Coronary artery (tissue), 2 donors: ENCODE results near the gene DNAH1.

Experiments
- DNase-seq: peaks from one replicate; pipeline ENCODE4 v3.0.0-alpha.2; 2017; ENCODE audit warnings: low spot score
- H3K27ac ChIP-seq, 2 donors: fragments of 200-600 bp; sonication (generic); one replicate each; pipeline ENCODE4 v1.5.1; 2016 to 2019
- H3K4me3 ChIP-seq: fragments of 200-600 bp; sonication (generic); 2 replicates; pipeline ENCODE4 v1.5.1; 2016; ENCODE audit warnings: mild to moderate bottlenecking, moderate library complexity
- TF ChIP-seq, protein P1 (sequence below): fragments of 200-600 bp; sonication (generic); IDR thresholded peaks from one replicate; pipeline ENCODE4 v1.5.1; 2019; ENCODE audit warnings: antibody characterized with exemption

Gene DNAH1

DNA sequence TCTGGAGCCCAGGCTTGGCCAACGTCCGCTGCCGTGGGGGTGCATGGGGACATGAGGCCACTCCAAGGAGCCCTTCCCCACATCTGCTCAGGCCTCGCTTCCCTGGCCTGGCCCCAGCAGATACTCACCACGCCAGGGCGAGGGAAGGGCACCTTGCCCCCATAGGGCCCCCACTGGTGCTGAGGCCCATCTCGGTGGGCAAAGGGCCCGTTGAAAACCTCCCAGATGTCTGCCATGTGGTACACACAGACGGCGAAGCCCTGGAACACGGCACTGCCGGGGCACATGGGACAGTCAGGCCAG is 124.1 kb downstream of the DNAH1 start:
- no peak for DNase-seq
- no peak overlapping the region for H3K4me3 ChIP-seq
- TF ChIP-seq, protein P1, sequence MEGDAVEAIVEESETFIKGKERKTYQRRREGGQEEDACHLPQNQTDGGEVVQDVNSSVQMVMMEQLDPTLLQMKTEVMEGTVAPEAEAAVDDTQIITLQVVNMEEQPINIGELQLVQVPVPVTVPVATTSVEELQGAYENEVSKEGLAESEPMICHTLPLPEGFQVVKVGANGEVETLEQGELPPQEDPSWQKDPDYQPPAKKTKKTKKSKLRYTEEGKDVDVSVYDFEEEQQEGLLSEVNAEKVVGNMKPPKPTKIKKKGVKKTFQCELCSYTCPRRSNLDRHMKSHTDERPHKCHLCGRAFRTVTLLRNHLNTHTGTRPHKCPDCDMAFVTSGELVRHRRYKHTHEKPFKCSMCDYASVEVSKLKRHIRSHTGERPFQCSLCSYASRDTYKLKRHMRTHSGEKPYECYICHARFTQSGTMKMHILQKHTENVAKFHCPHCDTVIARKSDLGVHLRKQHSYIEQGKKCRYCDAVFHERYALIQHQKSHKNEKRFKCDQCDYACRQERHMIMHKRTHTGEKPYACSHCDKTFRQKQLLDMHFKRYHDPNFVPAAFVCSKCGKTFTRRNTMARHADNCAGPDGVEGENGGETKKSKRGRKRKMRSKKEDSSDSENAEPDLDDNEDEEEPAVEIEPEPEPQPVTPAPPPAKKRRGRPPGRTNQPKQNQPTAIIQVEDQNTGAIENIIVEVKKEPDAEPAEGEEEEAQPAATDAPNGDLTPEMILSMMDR, result no peak
- no peak overlapping the region for H3K27ac ChIP-seq

DNA sequence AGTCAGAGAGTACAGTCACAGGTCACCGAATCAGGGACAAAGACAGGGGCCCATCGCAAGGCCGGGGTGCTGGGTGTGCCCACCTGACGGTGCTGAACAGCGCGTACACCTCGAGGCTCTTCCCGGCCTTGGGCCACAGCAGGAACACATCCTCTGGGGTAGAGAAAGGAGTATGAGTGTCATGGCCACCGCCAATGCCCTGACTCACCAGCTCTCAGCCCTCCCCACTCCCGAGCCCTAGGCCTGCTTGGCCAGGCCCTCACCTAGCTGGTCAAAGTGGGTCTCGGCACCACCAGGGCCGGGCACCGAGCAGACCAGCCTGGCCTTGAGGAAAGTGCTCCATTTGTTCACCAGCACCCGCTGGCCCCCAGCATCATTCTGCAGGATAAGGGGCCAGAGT is 124.6 kb downstream of the DNAH1 start:
- H3K27ac ChIP-seq, result peak overlapping the region in 1 of 2 donors; percentile 1
- no peak for DNase-seq
- no peak overlapping the region for H3K4me3 ChIP-seq
- TF ChIP-seq, protein P1, result no peak

DNA sequence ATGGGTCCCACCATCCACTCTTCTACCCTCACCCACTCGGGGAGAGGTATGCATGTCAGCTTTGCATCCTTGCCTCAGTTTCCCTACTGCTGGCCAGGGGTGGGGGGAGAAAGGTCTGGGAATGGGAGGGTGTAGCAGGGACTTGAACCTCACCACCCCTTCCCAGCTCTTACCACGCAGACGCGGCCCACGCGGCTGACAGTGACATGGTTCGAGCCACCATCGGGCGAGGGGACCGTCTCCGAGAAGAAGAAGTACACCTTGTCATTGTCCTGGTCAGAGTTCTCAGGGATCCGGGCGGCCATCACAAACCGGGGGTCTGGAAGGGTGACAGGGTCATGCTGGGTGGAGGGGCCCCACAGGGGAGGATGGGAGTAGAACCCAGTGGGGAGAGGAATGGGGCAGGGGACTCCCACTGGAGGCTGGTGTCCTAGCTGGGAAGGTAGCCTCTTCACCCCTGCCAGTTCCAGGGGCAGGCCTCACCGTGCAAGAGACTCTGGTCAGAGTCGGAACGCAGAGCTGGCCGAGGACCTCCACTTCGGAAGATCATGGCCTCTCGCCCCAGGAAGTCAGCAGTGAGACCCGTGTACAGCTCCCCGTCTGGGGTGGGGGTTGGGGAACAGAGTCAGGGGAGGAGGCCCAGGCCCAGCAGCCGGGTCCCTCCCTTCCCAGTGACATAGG is 125.1 kb downstream of the DNAH1 start:
- TF ChIP-seq, protein P1, result no peak
- DNase-seq, result no peak
- Histone ChIP-seq H3K27ac (peak overlapping the region in 1 of 2 donors; percentile 1), H3K4me3 (no peak overlapping the region)

DNA sequence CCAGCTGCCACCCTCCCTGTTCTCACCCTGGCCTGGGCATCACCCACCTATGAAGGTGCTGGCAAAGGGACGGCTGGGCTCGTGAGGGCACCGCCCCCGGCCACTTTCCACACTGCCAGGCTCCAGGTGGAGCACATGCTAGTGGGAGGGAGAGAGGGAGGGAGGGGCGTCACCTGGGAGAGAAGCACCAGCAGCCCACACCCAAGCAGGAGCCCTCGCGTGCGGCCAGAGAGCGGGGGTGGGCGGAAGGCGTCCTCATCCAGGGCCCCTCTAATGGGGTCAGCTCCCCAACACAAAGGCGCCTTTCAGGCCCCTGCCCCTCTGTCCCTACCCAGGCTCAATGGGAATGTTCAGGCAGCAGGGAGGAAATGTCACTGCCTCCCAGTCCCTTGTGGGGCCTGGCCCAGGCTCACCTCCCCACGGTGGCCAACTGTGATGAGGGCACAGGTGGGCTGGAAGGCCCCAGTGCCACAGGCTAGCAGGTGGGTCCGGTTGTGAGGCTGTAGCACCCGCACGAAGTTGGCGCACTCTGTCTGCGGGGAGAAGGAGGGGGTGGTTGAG is 125.7 kb downstream of the DNAH1 start:
- TF ChIP-seq, protein P1, result no peak
- DNase-seq, result no peak
- Histone ChIP-seq H3K4me3 (no peak overlapping the region), H3K27ac (peak overlapping the region in 1 of 2 donors; percentile 38)

DNA sequence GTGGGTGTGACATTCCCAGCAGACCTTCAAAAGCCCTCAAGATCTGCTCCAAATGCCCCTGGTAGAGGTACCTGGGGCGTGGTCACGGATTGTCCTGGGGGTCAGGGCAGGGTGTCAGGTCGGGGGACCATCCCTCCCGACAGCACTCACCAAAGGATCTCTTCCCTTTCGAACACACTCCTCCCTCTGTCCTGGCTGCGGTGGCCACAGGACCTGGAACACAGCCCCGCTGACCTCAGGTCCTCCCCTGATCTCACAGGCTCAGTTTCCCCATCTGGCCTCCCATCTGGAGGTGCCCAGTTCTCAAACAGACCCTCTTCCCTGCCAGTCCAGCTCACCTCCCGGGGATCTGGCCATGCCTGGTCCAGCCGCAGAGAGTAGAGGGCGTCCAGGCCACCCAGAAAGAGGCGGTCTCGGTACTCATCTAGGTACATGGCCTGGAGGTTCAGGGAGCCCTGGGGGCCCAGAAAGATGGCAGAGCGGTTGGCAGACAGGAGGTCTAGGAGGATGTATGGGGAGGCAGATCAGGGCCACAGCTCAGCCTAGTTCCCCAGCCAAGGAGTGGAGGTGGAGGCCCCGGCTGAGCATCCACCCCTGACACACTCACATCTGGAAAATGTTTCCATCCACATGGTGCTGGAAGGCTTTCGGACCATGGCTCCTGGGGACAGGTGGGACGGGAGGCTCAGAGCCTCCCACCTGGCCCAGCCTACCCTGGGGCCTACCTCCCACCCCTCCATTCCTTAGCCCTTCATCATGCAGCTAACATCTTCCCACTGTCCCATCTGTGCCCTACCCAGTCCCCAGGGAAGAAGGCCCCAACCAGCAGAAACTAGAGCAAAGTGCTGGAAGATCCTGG is 126.5 kb downstream of the DNAH1 start:
- TF ChIP-seq, protein P1, result no peak
- DNase-seq, result no peak
- H3K4me3 ChIP-seq, result peak overlapping the region; percentile 47
- peak overlapping the region in 1 of 2 donors; percentile 38 for H3K27ac ChIP-seq

DNA sequence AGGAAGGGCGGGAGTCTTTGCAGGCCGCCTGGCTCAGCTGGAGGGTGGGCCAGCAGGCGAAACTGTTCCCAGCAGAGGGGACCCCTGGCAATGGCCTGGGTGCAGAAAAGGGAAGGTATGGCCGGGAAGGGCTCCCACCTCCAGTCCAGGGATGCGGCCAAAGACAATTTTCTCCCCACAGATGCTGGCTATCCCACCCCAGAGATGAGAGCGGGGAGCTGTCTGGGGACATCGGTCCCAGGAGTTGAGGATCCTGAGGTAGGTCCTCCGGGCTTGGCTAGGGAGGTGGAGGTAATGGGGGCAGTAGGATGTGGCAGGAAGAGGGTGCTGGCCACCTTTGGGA is 127.1 kb downstream of the DNAH1 start:
- DNase-seq, result no peak
- TF ChIP-seq, protein P1, result no peak
- H3K4me3 ChIP-seq, result peak overlapping the region; percentile 47
- H3K27ac ChIP-seq, result no peak overlapping the region
